ENCODE results near the gene RAB7A. TPM values are rescaled to one million over a fixed set of nuclear protein-coding genes. Genes with fewer than 3 reads are reported as not detected.

Gene RAB7A
- total RNA-seq, 1 experiment from 2014 or later: 491 TPM

DNA sequence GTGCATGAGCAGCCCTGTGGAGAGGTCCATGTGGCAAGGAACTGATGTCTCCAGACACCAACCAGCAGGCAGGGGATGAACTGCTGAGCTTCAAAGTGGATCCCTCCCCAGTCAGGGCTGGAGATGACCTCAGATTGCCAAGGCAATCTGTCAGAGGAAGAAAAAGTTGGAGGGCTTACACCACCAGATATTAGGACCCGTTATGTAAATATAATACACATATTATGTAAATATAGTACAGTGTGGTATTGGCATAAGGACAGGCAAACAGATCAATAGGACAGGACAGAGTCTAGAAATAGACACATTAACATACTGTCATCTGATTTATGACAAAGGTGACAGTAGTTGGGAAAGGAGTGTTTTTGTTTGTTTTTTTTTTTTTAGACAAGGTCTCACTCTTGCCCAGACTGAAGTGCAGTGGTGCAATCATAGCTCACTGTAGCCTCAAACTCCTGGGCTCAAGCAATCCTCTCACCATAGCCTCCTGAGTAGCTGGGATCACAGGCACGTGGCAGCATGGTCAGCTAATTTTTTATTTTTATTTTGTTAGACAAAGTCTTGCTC is 18.0 kb upstream of the RAB7A start:
- Mint-ChIP-seq H3K4me1 (ENCODE audit: low read depth, unreplicated experiment) (peaks cover 19% of the 10 kb centered on the region), H3K36me3 (ENCODE audit: insufficient read depth, unreplicated experiment) (peaks cover 11% of the 10 kb centered on the region), H3K9me3 (ENCODE audit: low read depth, unreplicated experiment) (no peaks in the 10 kb centered on the region), H3K4me3 (ENCODE audit: low read depth, unreplicated experiment) (no peak overlapping the region), H3K27me3 (ENCODE audit: unreplicated experiment) (no peaks in the 10 kb centered on the region), H3K27ac (ENCODE audit: unreplicated experiment) (no peak overlapping the region)
- no TSS peak for BruUV-seq (replicated peaks)
- intact Hi-C loops (cut with micrococcal nuclease; ENCODE audit: unreplicated experiment): no loop called here
- TF ChIP-seq, protein P1, sequence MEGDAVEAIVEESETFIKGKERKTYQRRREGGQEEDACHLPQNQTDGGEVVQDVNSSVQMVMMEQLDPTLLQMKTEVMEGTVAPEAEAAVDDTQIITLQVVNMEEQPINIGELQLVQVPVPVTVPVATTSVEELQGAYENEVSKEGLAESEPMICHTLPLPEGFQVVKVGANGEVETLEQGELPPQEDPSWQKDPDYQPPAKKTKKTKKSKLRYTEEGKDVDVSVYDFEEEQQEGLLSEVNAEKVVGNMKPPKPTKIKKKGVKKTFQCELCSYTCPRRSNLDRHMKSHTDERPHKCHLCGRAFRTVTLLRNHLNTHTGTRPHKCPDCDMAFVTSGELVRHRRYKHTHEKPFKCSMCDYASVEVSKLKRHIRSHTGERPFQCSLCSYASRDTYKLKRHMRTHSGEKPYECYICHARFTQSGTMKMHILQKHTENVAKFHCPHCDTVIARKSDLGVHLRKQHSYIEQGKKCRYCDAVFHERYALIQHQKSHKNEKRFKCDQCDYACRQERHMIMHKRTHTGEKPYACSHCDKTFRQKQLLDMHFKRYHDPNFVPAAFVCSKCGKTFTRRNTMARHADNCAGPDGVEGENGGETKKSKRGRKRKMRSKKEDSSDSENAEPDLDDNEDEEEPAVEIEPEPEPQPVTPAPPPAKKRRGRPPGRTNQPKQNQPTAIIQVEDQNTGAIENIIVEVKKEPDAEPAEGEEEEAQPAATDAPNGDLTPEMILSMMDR (IDR thresholded peaks at IDR 0.05; ENCODE audit: unreplicated experiment): no peak
- CTCF ChIA-PET: interaction anchor here (0.7 to 1.3 kb wide), 4 partner anchors 9 to 212 kb away, joined by 3 to 7 read pairs (median 4); no protein-coding TSS in a partner anchor
- no peak for DNase-seq

- H3K4me3 Mint-ChIP-seq (ENCODE audit: low read depth, unreplicated experiment): no peak overlapping the region
- CTCF ChIA-PET: interaction anchor here (1.2 kb wide), 1 partner anchor 8 kb away, joined by 4 read pairs; no protein-coding TSS in a partner anchor
- no peak overlapping the region for H3K27ac Mint-ChIP-seq (ENCODE audit: unreplicated experiment)
- no peaks in the 10 kb centered on the region for H3K9me3 Mint-ChIP-seq (ENCODE audit: low read depth, unreplicated experiment)
- TF ChIP-seq, protein P1 (IDR thresholded peaks at IDR 0.05; ENCODE audit: unreplicated experiment): no peak
- H3K4me1 Mint-ChIP-seq (ENCODE audit: low read depth, unreplicated experiment): peaks cover 19% of the 10 kb centered on the region
- peaks cover 11% of the 10 kb centered on the region for H3K36me3 Mint-ChIP-seq (ENCODE audit: insufficient read depth, unreplicated experiment)
- intact Hi-C loops (cut with micrococcal nuclease; ENCODE audit: unreplicated experiment): no loop called here
- no TSS peak for BruUV-seq (replicated peaks)
- no peaks in the 10 kb centered on the region for H3K27me3 Mint-ChIP-seq (ENCODE audit: unreplicated experiment)
- no peak for DNase-seq
Measured at GRCh38 chr3:128709038-128709437, 16.9 kb upstream of the RAB7A start.

DNA sequence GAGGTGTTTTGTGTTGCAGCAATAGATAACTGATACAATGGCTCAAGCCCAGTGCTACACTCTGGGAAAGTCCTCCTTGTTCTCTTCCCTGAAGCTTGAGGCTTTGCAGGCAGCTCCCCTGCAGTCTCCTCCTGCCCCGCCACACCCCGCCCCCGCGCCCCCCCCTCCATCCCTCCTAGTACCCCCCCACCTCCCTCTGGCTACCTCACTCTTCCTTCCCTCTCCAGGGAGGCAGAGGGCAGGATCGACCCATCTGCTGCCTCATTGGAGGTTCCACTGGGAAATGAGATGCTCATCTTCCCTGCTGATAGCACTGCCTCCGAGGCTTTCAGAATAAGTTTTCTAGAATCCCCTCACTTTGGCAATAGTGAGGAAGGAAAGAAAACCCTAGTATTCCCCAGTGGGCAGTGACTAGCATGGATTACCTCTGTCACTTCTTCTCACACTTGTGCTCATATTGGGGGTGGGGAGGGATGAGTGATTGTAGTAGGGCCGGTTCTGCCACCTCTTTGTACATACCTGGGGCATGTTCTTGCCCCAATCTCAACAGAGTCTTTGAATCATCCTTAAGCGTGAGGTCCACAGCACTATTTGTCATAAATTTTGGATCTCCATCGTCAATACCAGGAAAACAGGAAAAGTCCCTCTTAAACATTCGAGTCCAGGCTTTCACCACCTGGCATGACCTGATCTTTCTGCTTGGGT is 16.3 kb upstream of the RAB7A start:
- no peaks in the 10 kb centered on the region for H3K9me3 Mint-ChIP-seq (ENCODE audit: low read depth, unreplicated experiment)
- CTCF ChIA-PET: interaction anchor here (0.6 to 1.2 kb wide), 2 partner anchors 80 to 92 kb away, joined by 3 read pairs; no protein-coding TSS in a partner anchor
- H3K4me3 Mint-ChIP-seq (ENCODE audit: low read depth, unreplicated experiment): no peak overlapping the region
- intact Hi-C loops (cut with micrococcal nuclease; ENCODE audit: unreplicated experiment): no loop called here
- DNase-seq: peak; percentile 82
- H3K27me3 Mint-ChIP-seq (ENCODE audit: unreplicated experiment): peaks cover 5% of the 10 kb centered on the region
- peaks cover 19% of the 10 kb centered on the region for H3K4me1 Mint-ChIP-seq (ENCODE audit: low read depth, unreplicated experiment)
- H3K36me3 Mint-ChIP-seq (ENCODE audit: insufficient read depth, unreplicated experiment): peaks cover 11% of the 10 kb centered on the region
- H3K27ac Mint-ChIP-seq (ENCODE audit: unreplicated experiment): peak overlapping the region; percentile 15
- BruUV-seq (replicated peaks): no TSS peak
- TF ChIP-seq, protein P1 (IDR thresholded peaks at IDR 0.05; ENCODE audit: unreplicated experiment): no peak

DNA sequence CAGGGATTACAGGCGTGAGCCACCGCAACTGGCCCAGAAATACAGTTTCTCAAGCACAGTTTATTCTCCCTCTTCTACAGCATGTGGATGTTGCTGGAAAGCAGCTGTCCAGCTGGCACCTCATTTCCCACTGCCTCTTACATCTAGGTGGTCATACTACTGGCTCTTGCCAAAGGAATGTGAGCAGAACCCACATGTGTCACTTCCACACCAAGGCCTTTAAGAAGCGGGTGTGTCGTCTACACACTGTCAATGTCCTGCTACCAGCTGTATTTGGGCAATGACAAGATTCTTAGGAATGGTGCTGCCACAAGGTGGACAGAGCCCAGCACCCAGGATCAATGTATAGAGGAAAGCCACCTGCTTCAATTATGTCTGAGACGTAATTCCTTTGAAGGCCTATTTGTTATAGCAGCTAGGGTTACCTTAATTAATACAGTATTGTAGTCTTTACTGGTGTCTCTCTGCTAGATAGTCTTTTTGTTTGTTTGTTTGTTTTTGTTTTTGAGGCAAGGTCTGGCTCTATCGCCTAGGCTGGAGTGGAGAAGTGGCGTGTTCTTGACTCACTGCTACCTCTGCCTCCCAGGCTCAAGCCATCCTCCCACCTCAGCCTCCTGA is 15.1 kb upstream of the RAB7A start:
- Mint-ChIP-seq H3K4me1 (ENCODE audit: low read depth, unreplicated experiment) (peaks cover 19% of the 10 kb centered on the region), H3K27me3 (ENCODE audit: unreplicated experiment) (peaks cover 9% of the 10 kb centered on the region), H3K27ac (ENCODE audit: unreplicated experiment) (no peak overlapping the region), H3K4me3 (ENCODE audit: low read depth, unreplicated experiment) (no peak overlapping the region), H3K36me3 (ENCODE audit: insufficient read depth, unreplicated experiment) (peaks cover 11% of the 10 kb centered on the region), H3K9me3 (ENCODE audit: low read depth, unreplicated experiment) (no peaks in the 10 kb centered on the region)
- CTCF ChIA-PET: interaction anchor here (1.2 kb wide), 1 partner anchor 93 kb away, joined by 3 read pairs; no protein-coding TSS in a partner anchor
- TF ChIP-seq, protein P1 (IDR thresholded peaks at IDR 0.05; ENCODE audit: unreplicated experiment): no peak
- BruUV-seq (replicated peaks): no TSS peak
- DNase-seq: no peak
- intact Hi-C loops (cut with micrococcal nuclease; ENCODE audit: unreplicated experiment): no loop called here
